Astrocyte of the cerebellum (primary cell): ENCODE measurements around the gene AGPAT4.
"Not testable (repeated sequence)": the region's sequence is repeated elsewhere in the genome, so short reads cannot be mapped to it uniquely, and the experiment has no call there.

Source experiments
- DNase-seq: peaks from one replicate; pipeline ENCODE4 v3.0.0-alpha.2; 2011; ENCODE audit warnings: low read depth
- H3K4me3 ChIP-seq: 2 replicates; pipeline ENCODE4 v1.5.1; 2011; ENCODE audit warnings: mild to moderate bottlenecking, low read depth, low read length, moderate library complexity
- CTCF ChIP-seq: IDR thresholded peaks from 2 replicates; pipeline ENCODE4 v1.5.1; 2012; ENCODE audit warnings: low read length, low read depth, moderate library complexity, mild to moderate bottlenecking; ENCODE audit errors: missing control alignments
- in situ Hi-C: cut with HindIII; loops from 2 replicates; pipeline ENCODE4 v1.10.0; 2017; ENCODE audit warnings: low sequenced_read_pairs

Gene AGPAT4, protein sequence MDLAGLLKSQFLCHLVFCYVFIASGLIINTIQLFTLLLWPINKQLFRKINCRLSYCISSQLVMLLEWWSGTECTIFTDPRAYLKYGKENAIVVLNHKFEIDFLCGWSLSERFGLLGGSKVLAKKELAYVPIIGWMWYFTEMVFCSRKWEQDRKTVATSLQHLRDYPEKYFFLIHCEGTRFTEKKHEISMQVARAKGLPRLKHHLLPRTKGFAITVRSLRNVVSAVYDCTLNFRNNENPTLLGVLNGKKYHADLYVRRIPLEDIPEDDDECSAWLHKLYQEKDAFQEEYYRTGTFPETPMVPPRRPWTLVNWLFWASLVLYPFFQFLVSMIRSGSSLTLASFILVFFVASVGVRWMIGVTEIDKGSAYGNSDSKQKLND

DNA sequence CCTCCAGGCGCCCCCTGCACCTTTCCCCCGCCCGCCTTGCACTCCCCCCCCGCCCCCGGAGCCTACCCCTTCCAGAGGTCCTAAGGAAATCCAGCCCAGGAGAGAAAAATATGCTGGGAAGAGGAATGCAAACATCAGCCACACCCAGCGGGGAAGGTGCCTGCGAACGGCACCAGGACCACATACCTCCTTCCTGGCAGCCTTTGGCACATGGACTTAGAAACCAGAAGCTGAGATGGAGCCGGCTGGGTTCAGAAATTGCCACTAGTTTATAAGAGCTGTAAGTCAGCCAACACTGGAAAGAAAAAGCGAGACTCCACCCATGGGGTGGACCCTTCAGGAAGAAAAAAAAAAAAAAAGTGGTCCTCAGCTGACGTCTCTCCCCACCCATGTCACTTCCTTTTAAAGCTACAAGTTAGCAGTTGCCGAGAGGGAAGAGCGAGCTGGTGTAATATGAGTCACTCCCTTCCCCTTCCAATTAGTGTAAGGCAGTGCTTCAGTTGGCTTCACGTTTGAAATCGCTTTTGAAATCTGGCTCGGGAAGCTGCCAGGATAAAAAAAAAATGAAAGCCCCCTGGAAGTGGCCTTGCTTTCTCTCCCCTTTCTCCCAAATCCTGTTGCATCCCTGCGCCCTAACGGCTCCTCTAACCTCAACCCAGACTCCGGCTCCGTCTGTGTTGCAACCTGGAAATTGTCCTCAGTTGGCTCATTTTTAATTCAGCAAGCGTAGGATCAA is at the start of gene AGPAT4:
Gene AGPAT4, minus strand, starts transcription at position 310 of the 736 bp plus-strand sequence. CDS start 41,848 bp downstream, outside the sequence.
- DNase-seq = peak; percentile 97
- H3K4me3 ChIP-seq = peak within 1 kb of the TSS; percentile 72
- in situ Hi-C loops = loop anchor here (5.0 kb wide), 1 partner anchor 227 kb away; no protein-coding TSS in a partner anchor
- no peak for TF ChIP-seq CTCF

DNA sequence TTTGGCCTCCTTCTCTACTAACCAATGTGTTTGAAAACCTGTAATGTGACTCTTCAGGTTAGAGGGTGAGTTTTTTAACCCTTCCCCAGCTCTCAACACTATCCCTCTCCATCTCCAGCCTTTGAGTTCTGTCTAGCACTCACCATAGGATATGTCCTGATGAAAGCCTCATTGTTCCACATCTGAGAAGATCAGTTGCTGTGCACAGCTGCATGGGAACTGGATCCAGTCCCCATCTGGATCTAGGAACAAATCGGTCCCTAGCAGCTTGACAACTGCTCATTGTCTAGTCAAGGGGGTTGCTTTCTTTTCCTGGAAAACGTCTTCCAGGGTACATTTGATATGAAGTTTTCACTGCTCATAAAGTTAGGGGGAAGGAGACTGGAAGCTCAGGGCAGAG is 45.4 kb upstream of the AGPAT4 start:
- DNase-seq = no peak
- TF ChIP-seq CTCF = no peak
- no peak overlapping the region for H3K4me3 ChIP-seq
- in situ Hi-C loops = no loop called here

GRCh38 chr6:161318456-161318855 is 44.6 kb upstream of the AGPAT4 start:
- in situ Hi-C loops = no loop called here
- no peak overlapping the region for H3K4me3 ChIP-seq
- no peak for DNase-seq
- TF ChIP-seq CTCF = no peak

DNA sequence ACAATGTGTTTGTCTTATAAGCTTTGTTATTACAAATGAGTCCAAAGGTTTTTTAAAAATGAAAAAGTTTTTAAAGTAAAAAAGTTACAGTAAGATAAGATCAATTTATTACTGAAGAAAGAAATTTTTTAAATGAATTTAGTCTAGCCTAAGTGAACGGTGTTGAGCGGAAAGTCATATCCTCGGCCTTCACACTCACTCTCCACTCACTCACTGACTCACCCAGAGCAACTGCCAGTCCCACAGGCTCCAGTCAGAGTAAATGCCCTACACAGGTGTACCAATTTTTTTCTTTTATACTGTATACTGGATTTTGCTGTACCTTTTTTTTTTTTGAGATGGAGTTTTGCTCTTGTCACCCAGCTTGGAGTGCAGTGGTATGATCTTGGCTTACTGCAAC is 42.7 kb upstream of the AGPAT4 start:
- no peak for TF ChIP-seq CTCF
- in situ Hi-C loops = no loop called here
- H3K4me3 ChIP-seq = no peak overlapping the region

GRCh38 chr6:161315246-161315917 is 41.5 kb upstream of the AGPAT4 start:
- in situ Hi-C loops, H3K4me3 ChIP-seq, DNase-seq: not testable (repeated sequence)

More for the DNA sequence above, 42.7 kb upstream of the AGPAT4 start:
- no peak for DNase-seq

GRCh38 chr6:161314541-161315245 is 40.8 kb upstream of the AGPAT4 start:
- H3K4me3 ChIP-seq, in situ Hi-C loops, DNase-seq: not testable (repeated sequence)

DNA sequence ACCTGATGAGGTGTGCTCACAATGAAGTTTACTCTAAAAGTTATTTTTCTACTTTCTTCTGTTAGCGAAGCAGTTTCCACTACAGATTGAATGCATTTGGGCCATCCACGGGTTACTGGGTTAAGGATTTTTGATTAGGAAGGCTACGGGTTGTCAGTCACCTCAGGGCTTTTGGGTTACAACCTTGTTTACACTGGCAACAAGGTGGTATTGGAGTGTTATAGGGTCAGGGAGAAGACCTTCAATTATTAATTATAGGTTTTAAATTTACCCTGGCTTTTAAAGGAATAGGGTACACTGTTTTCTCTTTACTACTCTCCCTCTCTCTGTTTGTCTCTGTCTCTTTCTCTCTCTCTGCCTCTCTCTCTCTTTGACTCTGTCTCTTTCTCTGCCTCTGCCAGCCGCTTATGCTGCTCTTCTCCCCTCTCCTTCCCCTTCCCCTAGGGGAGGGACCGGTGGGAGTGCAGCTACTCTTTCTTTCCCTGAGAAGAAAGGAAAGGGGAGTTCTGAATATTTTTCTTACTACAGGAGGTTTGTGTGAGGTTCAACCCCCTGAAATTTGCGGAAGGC is 40.2 kb upstream of the AGPAT4 start:
- no peak for TF ChIP-seq CTCF
- no peak for DNase-seq
- no peak overlapping the region for H3K4me3 ChIP-seq
- in situ Hi-C loops = no loop called here

DNA sequence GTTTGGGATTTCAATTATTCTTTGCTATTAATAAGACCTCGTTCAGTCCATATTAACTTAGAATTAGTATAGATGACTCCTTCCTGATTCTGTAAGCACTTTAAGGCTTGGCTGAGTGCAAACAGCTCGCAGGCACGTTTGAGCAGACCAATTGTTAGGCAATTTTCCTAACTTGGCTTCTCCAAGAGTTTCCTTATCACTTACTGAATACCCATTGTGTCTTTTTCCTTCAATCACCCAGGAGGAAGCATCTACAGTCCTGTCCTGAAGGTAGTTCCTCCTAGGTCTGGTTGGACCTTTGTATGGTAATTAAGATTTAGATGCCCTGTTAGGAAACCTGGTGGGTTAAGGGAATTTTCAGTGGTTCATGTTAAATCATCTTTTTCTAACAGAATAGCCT is 39.6 kb upstream of the AGPAT4 start:
- in situ Hi-C loops, DNase-seq, H3K4me3 ChIP-seq: not testable (repeated sequence)

GRCh38 chr6:161309774-161310173 is 35.9 kb upstream of the AGPAT4 start:
- H3K4me3 ChIP-seq, in situ Hi-C loops, DNase-seq: not testable (repeated sequence)
